Measurements from ENCODE around the gene VIL1.

The VIL1 gene

GRCh38 chr2:218465987-218466633, 47.2 kb downstream of the VIL1 start:
- no peak for TF ChIP-seq ZNF274 (IDR thresholded peaks at IDR 0.05; ENCODE audit: low read depth, low read length)
- H3K4me3 ChIP-seq (ENCODE audit: low read length) = no peak overlapping the region

GRCh38 chr2:218470448-218470847, 51.5 kb downstream of the VIL1 start:
- no peak for TF ChIP-seq ZNF274 (IDR thresholded peaks at IDR 0.05; ENCODE audit: low read depth, low read length)
- no peak overlapping the region for H3K4me3 ChIP-seq (ENCODE audit: low read length)

GRCh38 chr2:218471036-218471435, 52.1 kb downstream of the VIL1 start:
- TF ChIP-seq ZNF274 (IDR thresholded peaks at IDR 0.05; ENCODE audit: low read depth, low read length) = no peak
- no peak overlapping the region for H3K4me3 ChIP-seq (ENCODE audit: low read length)

- no peak for TF ChIP-seq ZNF274 (IDR thresholded peaks at IDR 0.05; ENCODE audit: low read depth, low read length)
Measured at GRCh38 chr2:218471982-218472381, 53.1 kb downstream of the VIL1 start.

GRCh38 chr2:218472988-218473387, 54.1 kb downstream of the VIL1 start:
- no peak overlapping the region for H3K4me3 ChIP-seq (ENCODE audit: low read length)
- no peak for TF ChIP-seq ZNF274 (IDR thresholded peaks at IDR 0.05; ENCODE audit: low read depth, low read length)

More at GRCh38 chr2:218471982-218472381, 53.1 kb downstream of the VIL1 start:
- H3K4me3 ChIP-seq (ENCODE audit: low read length) = no peak overlapping the region

- H3K4me3 ChIP-seq (ENCODE audit: low read length) = no peak overlapping the region
- TF ChIP-seq ZNF274 (IDR thresholded peaks at IDR 0.05; ENCODE audit: low read depth, low read length) = no peak
Measured at GRCh38 chr2:218474527-218474926, 55.6 kb downstream of the VIL1 start.

- TF ChIP-seq ZNF274 (IDR thresholded peaks at IDR 0.05; ENCODE audit: low read depth, low read length) = no peak
- no peak overlapping the region for H3K4me3 ChIP-seq (ENCODE audit: low read length)
Measured at GRCh38 chr2:218476676-218477075, 57.8 kb downstream of the VIL1 start.

- H3K4me3 ChIP-seq (ENCODE audit: low read length) = no peak overlapping the region
- no peak for TF ChIP-seq ZNF274 (IDR thresholded peaks at IDR 0.05; ENCODE audit: low read depth, low read length)
Measured at GRCh38 chr2:218477247-218477646, 58.3 kb downstream of the VIL1 start.

- TF ChIP-seq ZNF274 (IDR thresholded peaks at IDR 0.05; ENCODE audit: low read depth, low read length) = no peak
- no peak overlapping the region for H3K4me3 ChIP-seq (ENCODE audit: low read length)
Measured at GRCh38 chr2:218478544-218478943, 59.6 kb downstream of the VIL1 start.

- no peak for TF ChIP-seq ZNF274 (IDR thresholded peaks at IDR 0.05; ENCODE audit: low read depth, low read length)
- no peak overlapping the region for H3K4me3 ChIP-seq (ENCODE audit: low read length)
Measured at GRCh38 chr2:218479595-218479994, 60.7 kb downstream of the VIL1 start.

GRCh38 chr2:218482651-218483050, 63.7 kb downstream of the VIL1 start:
- H3K4me3 ChIP-seq (ENCODE audit: low read length) = no peak overlapping the region
- no peak for TF ChIP-seq ZNF274 (IDR thresholded peaks at IDR 0.05; ENCODE audit: low read depth, low read length)

GRCh38 chr2:218485986-218486667, 67.2 kb downstream of the VIL1 start:
- no peak overlapping the region for H3K4me3 ChIP-seq (ENCODE audit: low read length)
- no peak for TF ChIP-seq ZNF274 (IDR thresholded peaks at IDR 0.05; ENCODE audit: low read depth, low read length)

GRCh38 chr2:218500501-218501060, 81.7 kb downstream of the VIL1 start:
- H3K4me3 ChIP-seq (ENCODE audit: low read length) = no peak overlapping the region
- TF ChIP-seq ZNF274 (IDR thresholded peaks at IDR 0.05; ENCODE audit: low read depth, low read length) = no peak

GRCh38 chr2:218501665-218502064, 82.7 kb downstream of the VIL1 start:
- no peak overlapping the region for H3K4me3 ChIP-seq (ENCODE audit: low read length)
- no peak for TF ChIP-seq ZNF274 (IDR thresholded peaks at IDR 0.05; ENCODE audit: low read depth, low read length)

Measured in GM08714 (cell line).